ENCODE results near the gene PPFIA2. TPM values are rescaled to one million over a fixed set of nuclear protein-coding genes. Genes with fewer than 3 reads are reported as not detected.

PPFIA2 gene
- total RNA-seq, 4 donors from 2014 or later = 0.81 to 0.84 TPM; not detected in 2

GRCh38 chr12:81389550-81390099, 369.5 kb downstream of the PPFIA2 start:
- TF ChIP-seq POLR2A (IDR thresholded peaks at IDR 0.05) = no peak
- no peak for TF ChIP-seq CTCF (IDR thresholded peaks at IDR 0.05)
- no peak overlapping the region for H3K4me3 ChIP-seq (ENCODE audit: low read depth, poor library complexity, severe bottlenecking)
- DNase-seq (ENCODE audit: low spot score in 2 of 2) = no peak
- intact Hi-C loops (cut with DNase I; ENCODE audit: low total_unique reads) = no loop called here
- 86 to 90% methylated on average over 7 of the region's 7 CpGs for WGBS, 2 donors

GRCh38 chr12:81386101-81386500, 373.0 kb downstream of the PPFIA2 start:
- TF ChIP-seq POLR2A (IDR thresholded peaks at IDR 0.05) (no peak), CTCF (IDR thresholded peaks at IDR 0.05) (no peak)
- no peak for DNase-seq (ENCODE audit: low spot score in 2 of 2)
- H3K4me3 ChIP-seq (ENCODE audit: low read depth, poor library complexity, severe bottlenecking) = no peak overlapping the region
- intact Hi-C loops (cut with DNase I; ENCODE audit: low total_unique reads) = no loop called here
- 100% methylated on average over 1 of the region's 1 CpG for WGBS, 2 donors

GRCh38 chr12:81381951-81382350, 377.2 kb downstream of the PPFIA2 start:
- WGBS, 2 donors = 83 to 89% methylated on average over 1 of the region's 1 CpG
- no peak for DNase-seq (ENCODE audit: low spot score in 2 of 2)
- H3K4me3 ChIP-seq (ENCODE audit: low read depth, poor library complexity, severe bottlenecking) = no peak overlapping the region
- intact Hi-C loops (cut with DNase I; ENCODE audit: low total_unique reads) = no loop called here
- no peak for TF ChIP-seq POLR2A (IDR thresholded peaks at IDR 0.05)
- TF ChIP-seq CTCF (IDR thresholded peaks at IDR 0.05) = no peak

- WGBS, 2 donors = 69 to 70% methylated on average over 4 of the region's 4 CpGs
- no peak overlapping the region for H3K4me3 ChIP-seq (ENCODE audit: low read depth, poor library complexity, severe bottlenecking)
- intact Hi-C loops (cut with DNase I; ENCODE audit: low total_unique reads) = no loop called here
- DNase-seq (ENCODE audit: low spot score in 2 of 2) = no peak
- TF ChIP-seq CTCF (IDR thresholded peaks at IDR 0.05) (no peak), POLR2A (IDR thresholded peaks at IDR 0.05) (no peak)
Observed at GRCh38 chr12:81378601-81379285, 380.4 kb downstream of the PPFIA2 start.

GRCh38 chr12:81377771-81378170, 381.4 kb downstream of the PPFIA2 start:
- TF ChIP-seq POLR2A (IDR thresholded peaks at IDR 0.05) = no peak
- no peak for TF ChIP-seq CTCF (IDR thresholded peaks at IDR 0.05)
- H3K4me3 ChIP-seq (ENCODE audit: low read depth, poor library complexity, severe bottlenecking) = no peak overlapping the region
- 84 to 91% methylated on average over 4 of the region's 4 CpGs for WGBS, 2 donors
- DNase-seq (ENCODE audit: low spot score in 2 of 2) = no peak
- intact Hi-C loops (cut with DNase I; ENCODE audit: low total_unique reads) = no loop called here

GRCh38 chr12:81375969-81376368, 383.2 kb downstream of the PPFIA2 start:
- WGBS, 2 donors = 52 to 85% methylated on average over 3 of the region's 3 CpGs
- intact Hi-C loops (cut with DNase I; ENCODE audit: low total_unique reads) = no loop called here
- no peak for TF ChIP-seq CTCF (IDR thresholded peaks at IDR 0.05)
- TF ChIP-seq POLR2A (IDR thresholded peaks at IDR 0.05) = no peak
- no peak for DNase-seq (ENCODE audit: low spot score in 2 of 2)
- no peak overlapping the region for H3K4me3 ChIP-seq (ENCODE audit: low read depth, poor library complexity, severe bottlenecking)

Measured in lower leg skin (tissue), 4 donors.